ENCODE measurements around the gene ADNP.

Gene ADNP

GRCh38 chr20:50870561-50871161 lies 60.6 kb downstream of the ADNP start:
- DNase-seq, result no peak

- no peak for DNase-seq
Measured at GRCh38 chr20:50868509-50869495, 62.4 kb downstream of the ADNP start.

- DNase-seq, result no peak
Measured at GRCh38 chr20:50867805-50868204, 63.4 kb downstream of the ADNP start.

GRCh38 chr20:50866831-50867230 lies 64.4 kb downstream of the ADNP start:
- DNase-seq, result no peak

- no peak for DNase-seq
Measured at GRCh38 chr20:50866036-50866685, 65.1 kb downstream of the ADNP start.

GRCh38 chr20:50865591-50865990 lies 65.6 kb downstream of the ADNP start:
- no peak for DNase-seq

GRCh38 chr20:50865114-50865513 lies 66.1 kb downstream of the ADNP start:
- DNase-seq, result no peak

- DNase-seq, result no peak
Measured at GRCh38 chr20:50862546-50862945, 68.7 kb downstream of the ADNP start.

- no peak for DNase-seq
Measured at GRCh38 chr20:50861012-50861411, 70.2 kb downstream of the ADNP start.

- no peak for DNase-seq
Measured at GRCh38 chr20:50859161-50859560, 72.1 kb downstream of the ADNP start.

GRCh38 chr20:50858525-50858924 lies 72.7 kb downstream of the ADNP start:
- DNase-seq, result no peak

GRCh38 chr20:50857348-50857747 lies 73.9 kb downstream of the ADNP start:
- DNase-seq, result no peak

- no peak for DNase-seq
Measured at GRCh38 chr20:50856475-50857041, 74.7 kb downstream of the ADNP start.

- no peak for DNase-seq
Measured at GRCh38 chr20:50855498-50856474, 75.5 kb downstream of the ADNP start.

- no peak for DNase-seq
Measured at GRCh38 chr20:50854506-50855249, 76.6 kb downstream of the ADNP start.

GRCh38 chr20:50852085-50852484 lies 79.2 kb downstream of the ADNP start:
- DNase-seq, result no peak

- no peak for DNase-seq
Measured at GRCh38 chr20:50850721-50851286, 80.4 kb downstream of the ADNP start.

GRCh38 chr20:50848846-50849673 lies 82.2 kb downstream of the ADNP start:
- no peak for DNase-seq

- no peak for DNase-seq
Measured at GRCh38 chr20:50848341-50848808, 82.9 kb downstream of the ADNP start.
